Activated CD8-positive, alpha-beta memory T cell treated with anti-CD3 and anti-CD28 coated beads, Interleukin-2, amount 50 U/mL, for 24 hours (primary cell): ENCODE results near the gene NPAP1.
"Not testable (repeated sequence)": the region's sequence is repeated elsewhere in the genome, so short reads cannot be mapped to it uniquely, and the experiment has no call there.

Experiments
- DNase-seq: peaks from one replicate; pipeline ENCODE4 v3.0.0-alpha.2; 2020; ENCODE audit errors: extremely low read depth

NPAP1 gene

DNA sequence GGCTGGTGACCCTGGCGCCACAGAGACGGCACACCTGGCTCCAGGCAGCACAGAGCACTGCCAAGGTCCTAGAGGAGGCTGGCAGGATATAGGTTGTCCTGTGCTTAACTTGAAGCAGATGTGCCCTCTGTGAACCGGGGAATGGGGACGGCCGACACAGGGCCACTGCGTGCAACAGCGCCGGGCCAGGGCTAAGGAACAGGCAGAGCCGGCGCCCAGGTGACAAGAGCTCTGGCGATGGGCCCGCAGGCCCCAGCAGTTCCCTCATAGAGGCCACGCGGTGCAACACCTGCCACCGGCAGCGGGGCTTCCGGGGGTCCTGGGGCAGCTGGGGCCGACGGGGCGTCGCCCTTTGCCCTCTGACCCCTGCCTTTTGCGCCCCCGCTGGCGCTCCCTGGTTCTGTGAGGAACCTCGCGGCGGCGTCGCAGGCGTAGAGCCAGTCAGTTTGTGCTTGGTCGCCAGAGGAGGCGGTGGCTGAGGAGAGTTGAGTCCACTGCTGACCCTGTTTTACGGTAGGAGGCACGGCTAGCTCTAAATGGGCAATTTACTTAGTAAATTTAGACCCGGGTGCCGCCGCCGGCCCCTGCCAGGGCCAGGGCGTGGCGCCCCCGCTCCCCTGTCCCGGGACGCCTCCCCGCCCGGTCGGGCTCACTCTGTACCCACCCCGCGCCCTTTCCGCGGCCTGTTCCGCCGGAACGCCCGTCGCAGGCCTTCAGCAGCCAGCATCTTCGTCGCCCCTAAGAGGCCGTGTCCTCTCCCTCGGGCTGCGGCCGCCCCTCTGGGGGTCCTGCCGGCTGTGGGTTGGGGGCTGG, at the start of gene NPAP1:
Gene NPAP1 (plus strand): TSS at position 444 of the 813 bp plus-strand sequence. CDS start 93 bp downstream, at position 537.
- no peak for DNase-seq

GRCh38 chr15:24627443-24627842, 48.1 kb upstream of the NPAP1 start:
- DNase-seq, result no peak

GRCh38 chr15:24633082-24633481, 42.5 kb upstream of the NPAP1 start:
- DNase-seq, result no peak

GRCh38 chr15:24639412-24639811, 36.2 kb upstream of the NPAP1 start:
- not testable (repeated sequence) for DNase-seq

GRCh38 chr15:24645627-24646026, 29.9 kb upstream of the NPAP1 start:
- DNase-seq, result no peak

DNA sequence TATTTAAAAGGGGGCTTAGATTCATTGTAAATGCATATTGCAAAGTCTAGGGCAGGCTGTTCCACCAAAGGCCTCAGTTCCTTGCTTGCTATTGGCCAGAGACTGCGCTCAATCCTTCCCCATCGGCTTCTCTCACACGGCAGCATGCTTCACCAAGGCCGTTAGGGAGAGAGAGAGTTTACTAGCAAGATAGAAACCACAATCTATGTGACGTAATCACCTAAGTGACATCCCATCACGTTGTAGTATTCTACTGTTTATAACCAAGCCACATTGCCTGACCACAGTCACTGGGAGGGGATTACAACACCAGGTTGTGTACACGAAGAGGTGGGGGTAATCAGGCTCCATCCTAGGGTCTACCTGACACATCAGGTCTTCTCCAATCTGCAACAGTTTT, 16.0 kb upstream of the NPAP1 start:
- no peak for DNase-seq

DNA sequence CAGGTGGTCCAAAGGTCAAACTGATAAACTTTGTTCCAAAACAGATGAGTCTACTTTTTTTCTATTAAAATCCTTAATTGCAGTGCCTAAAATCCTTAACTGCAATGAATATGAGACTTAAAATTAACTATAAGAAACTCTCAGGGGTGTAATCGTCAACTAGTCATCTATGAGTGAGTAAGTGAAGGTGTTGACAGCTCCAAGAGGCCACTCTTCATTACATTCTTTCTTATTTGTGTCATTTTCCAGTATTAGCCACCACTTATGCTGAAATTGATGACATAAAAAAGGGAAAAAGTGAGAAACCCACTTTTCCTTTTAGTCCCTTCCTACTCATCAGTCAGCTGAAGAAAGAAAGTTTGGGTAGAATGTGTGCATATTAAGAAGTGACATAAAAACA, 12.6 kb upstream of the NPAP1 start:
- DNase-seq, result no peak

DNA sequence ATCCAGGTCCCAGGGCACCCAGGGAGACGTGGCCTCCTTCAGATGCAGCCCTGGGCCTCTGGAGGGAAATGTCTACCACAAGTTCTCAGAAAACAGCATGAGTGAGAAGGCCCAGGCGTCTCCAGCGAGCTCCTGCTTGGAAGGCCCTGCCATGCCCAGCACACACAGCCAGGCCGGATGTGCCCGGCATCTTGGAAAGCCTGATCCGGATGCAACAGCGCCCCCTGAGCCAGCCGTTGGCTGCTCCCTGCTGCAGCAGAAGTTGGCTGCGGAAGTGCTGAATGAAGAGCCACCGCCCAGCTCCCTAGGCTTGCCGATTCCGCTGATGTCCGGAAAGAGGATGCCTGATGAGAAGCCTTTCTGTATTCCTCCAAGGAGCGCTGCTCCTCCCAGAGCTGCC, 856 bp downstream of the NPAP1 start:
- no peak for DNase-seq

- no peak for DNase-seq
Measured at GRCh38 chr15:24678485-24678884, 2.9 kb downstream of the NPAP1 start.

- no peak for DNase-seq
Measured at GRCh38 chr15:24682002-24682401, 6.4 kb downstream of the NPAP1 start.

GRCh38 chr15:24682905-24683304, 7.3 kb downstream of the NPAP1 start:
- DNase-seq, result not testable (repeated sequence)

DNA sequence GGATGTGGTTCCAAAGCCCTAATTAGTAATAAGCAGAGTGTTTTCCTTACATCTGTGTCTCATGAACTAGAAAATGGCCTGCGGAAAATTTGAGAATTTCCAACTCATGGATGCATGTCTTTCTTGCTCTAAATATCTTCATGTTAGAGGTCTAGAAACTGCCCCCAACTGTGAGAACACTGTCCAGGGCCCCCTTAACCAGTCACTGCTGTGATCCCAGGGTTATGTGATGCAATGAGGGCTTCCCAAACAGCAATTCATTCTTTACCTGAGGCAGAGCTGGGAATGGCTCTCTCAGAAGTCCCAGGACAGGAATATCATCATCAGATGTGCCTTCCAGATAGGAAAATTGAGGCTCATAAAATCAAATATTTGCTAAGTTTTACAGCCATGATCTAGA, 8.2 kb downstream of the NPAP1 start:
- no peak for DNase-seq

- no peak for DNase-seq
Measured at GRCh38 chr15:24684313-24684712, 8.7 kb downstream of the NPAP1 start.

GRCh38 chr15:24696201-24696600, 20.6 kb downstream of the NPAP1 start:
- DNase-seq, result no peak

DNA sequence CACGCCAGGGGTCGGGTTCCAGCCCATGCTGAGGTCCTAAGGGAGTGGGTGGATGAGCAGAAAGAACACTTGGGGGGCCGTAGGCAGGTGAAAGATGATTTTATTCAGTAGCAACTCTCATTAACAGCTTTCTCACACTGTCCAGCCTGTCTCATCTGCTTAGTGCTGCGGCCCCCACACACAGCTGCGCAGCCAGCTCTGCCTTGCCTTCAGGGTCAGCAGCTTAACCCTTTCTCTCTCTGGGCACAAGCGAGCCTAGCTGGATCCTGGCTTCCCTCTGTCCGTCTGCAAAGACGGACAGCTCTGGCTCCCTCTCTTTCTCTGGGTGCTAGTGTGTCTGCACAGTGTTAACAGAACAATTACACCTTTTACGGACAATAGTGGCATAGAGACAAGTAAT, 21.3 kb downstream of the NPAP1 start:
- no peak for DNase-seq

- DNase-seq, result no peak
Measured at GRCh38 chr15:24718289-24719082, 42.9 kb downstream of the NPAP1 start.

GRCh38 chr15:24729760-24730159, 54.2 kb downstream of the NPAP1 start:
- DNase-seq, result no peak
